Immature natural killer cell (primary cell): ENCODE data around the gene CARD11. TPM values are rescaled to one million over a fixed set of nuclear protein-coding genes. Genes with fewer than 3 reads are reported as not detected.

Experiments
- DNase-seq, 3 donors: peaks; one replicate each; pipeline ENCODE4 v3.0.0; 2022; ENCODE audit warnings: mixed read lengths in 1 of 3
- H3K27ac Mint-ChIP-seq, 6 donors: one replicate each; pipeline ENCODE4 v1.8.0; 2020; ENCODE audit warnings: mixed read lengths in 6 of 6, mild to moderate bottlenecking in 5 of 6, inconsistent platforms in 4 of 6, moderate library complexity in 3 of 6
- H3K27me3 Mint-ChIP-seq, 3 donors: one replicate each; pipeline ENCODE4 v1.8.0; 2020 to 2021; ENCODE audit warnings: low read depth in 3 of 3, mild to moderate bottlenecking in 3 of 3, mixed read lengths in 3 of 3, moderate library complexity in 3 of 3, inconsistent platforms in 1 of 3
- H3K36me3 Mint-ChIP-seq, 3 donors: one replicate each; pipeline ENCODE4 v1.8.0; 2020; ENCODE audit warnings: mixed read lengths in 3 of 3, inconsistent platforms in 2 of 3, mild to moderate bottlenecking in 2 of 3
- H3K4me1 Mint-ChIP-seq, 2 donors: one replicate each; pipeline ENCODE4 v1.8.0; 2020; ENCODE audit warnings: inconsistent platforms in 2 of 2, mild to moderate bottlenecking in 2 of 2, mixed read lengths in 2 of 2, moderate library complexity in 1 of 2
- H3K4me3 Mint-ChIP-seq, 5 donors: one replicate each; pipeline ENCODE4 v1.8.0; 2020; ENCODE audit warnings: mild to moderate bottlenecking in 5 of 5, mixed read lengths in 5 of 5, inconsistent platforms in 3 of 5, moderate library complexity in 3 of 5
- H3K9me3 Mint-ChIP-seq, 6 donors: one replicate each; pipeline ENCODE4 v1.8.0; 2020; ENCODE audit warnings: mild to moderate bottlenecking in 6 of 6, mixed read lengths in 6 of 6, inconsistent platforms in 4 of 6, moderate library complexity in 3 of 6
- polyA plus RNA-seq, 3 donors: library from polyadenylated mRNA; unstranded; fragments of 300-500 nt; fragmentation: Illumina TruSeq; gene quantifications; one replicate each; pipeline ENCODE4 v1.2.3, GENCODE V29; 2021

CARD11 gene
- polyA plus RNA-seq, 3 donors from 2014 or later = 3.3 to 76.5 (median 18.7) TPM

DNA sequence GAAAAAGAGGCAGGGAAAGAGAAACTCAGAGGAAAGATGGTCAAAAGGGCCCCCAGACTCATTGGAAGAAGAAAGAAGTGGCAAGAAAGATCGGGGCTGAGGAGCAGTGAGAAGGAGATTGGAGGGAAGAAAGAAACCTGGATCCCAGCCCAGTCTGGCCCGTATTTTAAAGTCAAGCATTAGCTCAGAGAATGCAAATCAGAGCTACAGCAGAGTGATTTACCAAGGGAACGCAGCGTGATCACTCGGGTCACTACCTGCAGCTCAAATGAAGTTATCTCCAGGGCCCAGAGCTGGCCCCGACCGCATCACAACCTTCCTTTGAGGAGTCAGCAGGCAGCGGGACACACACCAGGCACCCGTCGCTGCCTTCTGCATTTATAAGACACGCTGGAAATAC lies 72.8 kb downstream of the CARD11 start:
- no peak overlapping the region for H3K4me3 Mint-ChIP-seq
- H3K27ac Mint-ChIP-seq = no peak overlapping the region
- no peak for DNase-seq
- peaks cover 0 to 11% (median 1%) of the 10 kb centered on the region in 6 donors for H3K9me3 Mint-ChIP-seq
- H3K36me3 Mint-ChIP-seq = peaks cover 21 to 41% (median 28%) of the 10 kb centered on the region in 3 donors
- peaks cover 0 to 7% (median 5%) of the 10 kb centered on the region in 3 donors for H3K27me3 Mint-ChIP-seq
- H3K4me1 Mint-ChIP-seq = peaks cover 25 to 45% of the 10 kb centered on the region in 2 donors

DNA sequence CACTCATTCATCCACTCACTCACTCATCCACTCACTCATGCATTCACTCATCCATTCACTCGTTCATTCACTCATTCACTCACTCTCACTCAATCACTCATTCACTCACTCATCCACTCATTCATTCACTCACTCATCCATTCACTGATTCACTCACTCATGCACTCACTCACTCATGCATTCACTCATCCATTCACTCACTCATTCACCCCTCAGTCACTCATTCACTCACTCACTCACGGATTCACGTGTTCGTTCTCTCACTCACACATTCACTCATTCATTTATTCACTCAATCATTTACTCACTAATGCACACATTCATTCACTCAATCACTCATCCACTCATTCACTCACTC lies 73.4 kb downstream of the CARD11 start:
- peaks cover 0 to 14% (median 4%) of the 10 kb centered on the region in 6 donors for H3K9me3 Mint-ChIP-seq
- H3K4me1 Mint-ChIP-seq = peaks cover 25 to 44% of the 10 kb centered on the region in 2 donors
- no peak for DNase-seq
- no peak overlapping the region for H3K4me3 Mint-ChIP-seq
- H3K27ac Mint-ChIP-seq = no peak overlapping the region
- H3K36me3 Mint-ChIP-seq = peaks cover 27 to 42% (median 34%) of the 10 kb centered on the region in 3 donors
- H3K27me3 Mint-ChIP-seq = peaks cover 0 to 7% (median 5%) of the 10 kb centered on the region in 3 donors

DNA sequence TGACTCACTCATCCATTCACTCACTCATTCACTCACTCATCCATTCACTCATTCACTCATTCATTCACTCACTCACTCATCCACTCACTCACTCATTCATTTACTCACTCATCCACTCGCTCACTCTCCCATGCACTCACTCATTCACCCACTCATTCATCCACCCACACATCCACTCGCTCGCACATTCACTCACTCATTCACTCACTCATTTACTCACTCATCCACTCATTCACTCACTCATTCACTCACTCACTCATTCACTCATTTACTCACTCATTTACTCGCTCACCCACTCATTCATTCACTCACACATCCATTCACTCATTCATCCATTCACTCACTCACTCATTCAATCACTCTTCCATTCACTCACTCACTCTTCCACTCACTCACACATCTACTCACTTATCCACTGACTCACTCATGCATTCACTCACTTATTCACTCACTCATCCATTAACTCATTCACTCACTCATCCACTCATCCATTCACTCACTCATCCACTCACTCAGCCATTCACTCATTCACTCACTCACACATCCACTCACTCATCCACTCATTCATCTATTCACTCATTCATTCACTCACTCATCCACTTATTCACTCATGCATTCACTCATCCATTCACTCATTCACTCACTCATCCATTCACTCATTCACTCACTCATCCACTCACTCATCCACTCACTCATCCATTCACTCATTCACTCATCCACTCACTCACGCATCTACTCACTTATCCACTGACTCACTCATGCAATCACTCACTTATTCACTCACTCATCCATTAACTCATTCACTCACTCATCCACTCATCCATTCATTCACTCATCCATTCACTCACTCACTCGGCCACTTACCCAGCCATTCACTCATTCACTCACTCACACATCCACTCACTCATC lies 74.0 kb downstream of the CARD11 start:
- peaks cover 29 to 43% (median 36%) of the 10 kb centered on the region in 3 donors for H3K36me3 Mint-ChIP-seq
- no peak overlapping the region for H3K4me3 Mint-ChIP-seq
- H3K4me1 Mint-ChIP-seq = peaks cover 24 to 46% of the 10 kb centered on the region in 2 donors
- peaks cover 0 to 14% (median 4%) of the 10 kb centered on the region in 6 donors for H3K9me3 Mint-ChIP-seq
- H3K27me3 Mint-ChIP-seq = peaks cover 0 to 7% (median 5%) of the 10 kb centered on the region in 3 donors
- no peak overlapping the region for H3K27ac Mint-ChIP-seq
- no peak for DNase-seq

- Mint-ChIP-seq H3K4me3 (no peak overlapping the region), H3K27ac (peak overlapping the region in 3 of 6 donors; percentile 76 to 87 (median 86)), H3K9me3 (peaks cover 0 to 14% (median 4%) of the 10 kb centered on the region in 6 donors), H3K36me3 (peaks cover 29 to 43% (median 36%) of the 10 kb centered on the region in 3 donors), H3K27me3 (peaks cover 0 to 7% (median 5%) of the 10 kb centered on the region in 3 donors), H3K4me1 (peaks cover 22 to 46% of the 10 kb centered on the region in 2 donors)
- DNase-seq = no peak
Measured at GRCh38 chr7:2968616-2969397, 74.9 kb downstream of the CARD11 start.

- no peak overlapping the region for H3K4me3 Mint-ChIP-seq
- H3K4me1 Mint-ChIP-seq = peaks cover 16 to 45% of the 10 kb centered on the region in 2 donors
- H3K27ac Mint-ChIP-seq = peak overlapping the region in 3 of 6 donors; percentile 76 to 87 (median 86)
- no peak for DNase-seq
- H3K9me3 Mint-ChIP-seq = peaks cover 0 to 14% (median 4%) of the 10 kb centered on the region in 6 donors
- peaks cover 0 to 7% (median 3%) of the 10 kb centered on the region in 3 donors for H3K27me3 Mint-ChIP-seq
- H3K36me3 Mint-ChIP-seq = peaks cover 25 to 39% (median 31%) of the 10 kb centered on the region in 3 donors
Measured at GRCh38 chr7:2968176-2968575, 75.5 kb downstream of the CARD11 start.

- Mint-ChIP-seq H3K9me3 (peaks cover 0 to 14% (median 4%) of the 10 kb centered on the region in 6 donors), H3K36me3 (peaks cover 25 to 39% (median 31%) of the 10 kb centered on the region in 3 donors), H3K4me1 (peaks cover 12 to 45% of the 10 kb centered on the region in 2 donors), H3K27me3 (peaks cover 0 to 7% (median 3%) of the 10 kb centered on the region in 3 donors), H3K27ac (peak overlapping the region in 4 of 6 donors; percentile 49 to 67 (median 62)), H3K4me3 (no peak overlapping the region)
- no peak for DNase-seq
Measured at GRCh38 chr7:2967705-2968104, 76.0 kb downstream of the CARD11 start.

DNA sequence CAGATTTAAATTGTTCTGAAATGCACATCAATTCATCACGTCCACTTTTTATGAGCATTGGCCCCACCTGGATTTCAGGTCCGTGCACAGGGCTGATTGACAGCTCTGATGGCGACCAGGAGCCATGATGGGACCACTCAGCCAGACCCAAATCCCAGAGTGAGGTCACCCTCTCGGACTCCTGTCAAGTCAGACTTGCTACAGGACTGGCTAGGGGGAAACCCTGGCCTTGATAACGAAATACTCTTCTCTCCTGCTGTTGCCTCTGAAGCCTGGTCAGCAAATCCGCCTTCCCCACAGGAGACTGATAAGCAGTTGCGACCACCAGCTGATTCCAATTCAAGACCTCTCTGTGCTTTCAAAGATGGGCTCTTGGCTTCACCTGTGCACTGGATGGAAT lies 76.4 kb downstream of the CARD11 start:
- Mint-ChIP-seq H3K27ac (peak overlapping the region in 4 of 6 donors; percentile 49 to 67 (median 64)), H3K9me3 (peaks cover 0 to 14% (median 4%) of the 10 kb centered on the region in 6 donors), H3K4me3 (no peak overlapping the region), H3K27me3 (peaks cover 0 to 6% (median 3%) of the 10 kb centered on the region in 3 donors), H3K4me1 (peaks cover 15 to 45% of the 10 kb centered on the region in 2 donors), H3K36me3 (peaks cover 25 to 35% (median 31%) of the 10 kb centered on the region in 3 donors)
- no peak for DNase-seq

GRCh38 chr7:2966466-2967078 lies 77.1 kb downstream of the CARD11 start:
- Mint-ChIP-seq H3K4me3 (no peak overlapping the region), H3K27me3 (peaks cover 0 to 3% (median 3%) of the 10 kb centered on the region in 3 donors), H3K4me1 (peaks cover 17 to 48% of the 10 kb centered on the region in 2 donors), H3K9me3 (peaks cover 0 to 14% (median 4%) of the 10 kb centered on the region in 6 donors), H3K27ac (peak overlapping the region; percentile 4 to 69 (median 58)), H3K36me3 (peaks cover 25 to 40% (median 31%) of the 10 kb centered on the region in 3 donors)
- no peak for DNase-seq

- H3K9me3 Mint-ChIP-seq = peaks cover 0 to 14% (median 4%) of the 10 kb centered on the region in 6 donors
- peaks cover 19 to 50% of the 10 kb centered on the region in 2 donors for H3K4me1 Mint-ChIP-seq
- peak overlapping the region in 5 of 6 donors; percentile 4 to 73 (median 43) for H3K27ac Mint-ChIP-seq
- DNase-seq = no peak
- no peak overlapping the region for H3K4me3 Mint-ChIP-seq
- peaks cover 25 to 40% (median 31%) of the 10 kb centered on the region in 3 donors for H3K36me3 Mint-ChIP-seq
- peaks cover 0 to 4% (median 3%) of the 10 kb centered on the region in 3 donors for H3K27me3 Mint-ChIP-seq
Measured at GRCh38 chr7:2965745-2966270, 77.9 kb downstream of the CARD11 start.

DNA sequence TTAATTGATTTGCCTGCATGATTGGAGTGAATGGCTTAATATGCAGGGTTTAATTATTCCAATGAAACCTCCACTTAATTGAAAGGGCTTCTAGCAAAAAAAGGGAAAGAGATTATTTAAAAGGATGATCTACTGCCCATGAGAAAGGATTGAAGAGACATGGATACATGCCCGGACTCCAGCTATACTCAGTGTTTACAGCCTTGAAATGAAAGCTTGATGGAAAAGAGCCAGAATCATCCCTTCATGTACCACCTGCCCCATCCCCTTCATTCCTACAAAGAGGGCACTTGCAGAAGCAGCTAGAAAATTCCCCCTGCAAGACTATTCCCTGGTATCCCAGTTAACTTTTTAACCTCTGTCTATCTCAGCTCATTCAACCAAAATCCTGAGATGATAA lies 78.4 kb downstream of the CARD11 start:
- peaks cover 3 to 7% (median 3%) of the 10 kb centered on the region in 3 donors for H3K27me3 Mint-ChIP-seq
- H3K36me3 Mint-ChIP-seq = peaks cover 25 to 40% (median 31%) of the 10 kb centered on the region in 3 donors
- peaks cover 0 to 14% (median 4%) of the 10 kb centered on the region in 6 donors for H3K9me3 Mint-ChIP-seq
- no peak for DNase-seq
- no peak overlapping the region for H3K4me3 Mint-ChIP-seq
- H3K27ac Mint-ChIP-seq = peak overlapping the region in 5 of 6 donors; percentile 37 to 73 (median 53)
- peaks cover 24 to 50% of the 10 kb centered on the region in 2 donors for H3K4me1 Mint-ChIP-seq

- Mint-ChIP-seq H3K27ac (peak overlapping the region; percentile 51 to 79 (median 68)), H3K36me3 (peaks cover 25 to 40% (median 31%) of the 10 kb centered on the region in 3 donors), H3K27me3 (peaks cover 3 to 8% (median 5%) of the 10 kb centered on the region in 3 donors), H3K4me1 (peaks cover 35 to 59% of the 10 kb centered on the region in 2 donors), H3K4me3 (no peak overlapping the region), H3K9me3 (peaks cover 0 to 14% (median 4%) of the 10 kb centered on the region in 6 donors)
- no peak for DNase-seq
Measured at GRCh38 chr7:2964208-2964607, 79.5 kb downstream of the CARD11 start.

DNA sequence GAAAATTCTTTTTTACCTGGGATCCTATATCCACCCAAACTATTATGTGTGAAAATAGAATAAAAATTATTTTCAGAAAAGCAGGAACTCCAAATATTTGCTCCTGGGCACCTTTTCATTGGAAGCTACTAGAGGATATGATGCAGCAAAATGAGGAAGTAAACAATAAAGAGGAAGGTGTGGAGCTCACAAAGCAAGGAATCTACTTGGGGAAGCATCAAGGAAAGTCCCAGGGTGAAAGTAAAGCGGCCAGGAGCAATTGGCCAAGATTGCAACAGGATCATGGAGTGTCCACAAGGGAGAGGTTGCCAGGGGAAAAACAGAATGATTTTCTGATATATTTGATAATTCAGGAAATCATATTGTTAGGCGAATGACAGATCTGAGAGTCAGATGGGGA lies 80.8 kb downstream of the CARD11 start:
- Mint-ChIP-seq H3K27ac (peak overlapping the region in 5 of 6 donors; percentile 64 to 76 (median 68)), H3K36me3 (peaks cover 25 to 36% (median 30%) of the 10 kb centered on the region in 3 donors), H3K4me1 (peaks cover 48 to 73% of the 10 kb centered on the region in 2 donors), H3K9me3 (peaks cover 0 to 14% (median 4%) of the 10 kb centered on the region in 6 donors), H3K27me3 (peaks cover 3 to 8% (median 8%) of the 10 kb centered on the region in 3 donors), H3K4me3 (no peak overlapping the region)
- no peak for DNase-seq
